ENCODE measurements around the gene TUBB4B.
A peak's percentile ranks its signal among the peaks of the same experiment; 100 is the strongest.
"Not testable (repeated sequence)": the region's sequence is repeated elsewhere in the genome, so short reads cannot be mapped to it uniquely, and the experiment has no call there.

Gene TUBB4B

GRCh38 chr9:137243266-137243625, 2.2 kb downstream of the TUBB4B start:
- H3K9ac ChIP-seq (ENCODE audit: low read depth, low read length); H3K9me3 ChIP-seq (replicated peaks; ENCODE audit: low read length); H3K27me3 ChIP-seq (ENCODE audit: control insufficient read depth, insufficient read depth, low read length): not testable (repeated sequence)
- peak overlapping the region; percentile 96 for H3K4me3 ChIP-seq (ENCODE audit: low read length)
- H3K4me1 ChIP-seq (ENCODE audit: control insufficient read depth, insufficient read depth, low read length) = peaks cover 25% of the 10 kb centered on the region
- peaks cover 26% of the 10 kb centered on the region for H3K36me3 ChIP-seq (ENCODE audit: insufficient read depth, low read length)
- H3K4me2 ChIP-seq (ENCODE audit: low read length) = peak overlapping the region; percentile 100

GRCh38 chr9:137243626-137244485, 2.8 kb downstream of the TUBB4B start:
- Histone ChIP-seq H3K27me3 (ENCODE audit: control insufficient read depth, insufficient read depth, low read length) (no peaks in the 10 kb centered on the region), H3K9me3 (replicated peaks; ENCODE audit: low read length) (no peaks in the 10 kb centered on the region), H3K4me3 (ENCODE audit: low read length) (no peak overlapping the region), H3K4me2 (ENCODE audit: low read length) (peak overlapping the region; percentile 100), H3K4me1 (ENCODE audit: control insufficient read depth, insufficient read depth, low read length) (peaks cover 21% of the 10 kb centered on the region), H3K36me3 (ENCODE audit: insufficient read depth, low read length) (peaks cover 26% of the 10 kb centered on the region), H3K9ac (ENCODE audit: low read depth, low read length) (no peak overlapping the region)

- Histone ChIP-seq H3K4me1 (ENCODE audit: control insufficient read depth, insufficient read depth, low read length) (peaks cover 12% of the 10 kb centered on the region), H3K9ac (ENCODE audit: low read depth, low read length) (no peak overlapping the region)
Observed at GRCh38 chr9:137244486-137245449, 3.7 kb downstream of the TUBB4B start.

GRCh38 chr9:137245450-137246421, 4.6 kb downstream of the TUBB4B start:
- H3K36me3 ChIP-seq (ENCODE audit: insufficient read depth, low read length) = peaks cover 26% of the 10 kb centered on the region
- no peaks in the 10 kb centered on the region for H3K27me3 ChIP-seq (ENCODE audit: control insufficient read depth, insufficient read depth, low read length)
- no peaks in the 10 kb centered on the region for H3K9me3 ChIP-seq (replicated peaks; ENCODE audit: low read length)
- no peak overlapping the region for H3K9ac ChIP-seq (ENCODE audit: low read depth, low read length)
- peaks cover 11% of the 10 kb centered on the region for H3K4me1 ChIP-seq (ENCODE audit: control insufficient read depth, insufficient read depth, low read length)
- no peak overlapping the region for H3K4me3 ChIP-seq (ENCODE audit: low read length)
- no peak overlapping the region for H3K4me2 ChIP-seq (ENCODE audit: low read length)

More at GRCh38 chr9:137244486-137245449, 3.7 kb downstream of the TUBB4B start:
- peak overlapping the region; percentile 1 for H3K4me2 ChIP-seq (ENCODE audit: low read length)
- no peaks in the 10 kb centered on the region for H3K9me3 ChIP-seq (replicated peaks; ENCODE audit: low read length)
- H3K27me3 ChIP-seq (ENCODE audit: control insufficient read depth, insufficient read depth, low read length) = no peaks in the 10 kb centered on the region
- H3K36me3 ChIP-seq (ENCODE audit: insufficient read depth, low read length) = peaks cover 26% of the 10 kb centered on the region
- no peak overlapping the region for H3K4me3 ChIP-seq (ENCODE audit: low read length)

GRCh38 chr9:137247135-137247915, 6.2 kb downstream of the TUBB4B start:
- Histone ChIP-seq H3K4me1 (ENCODE audit: control insufficient read depth, insufficient read depth, low read length) (peaks cover 8% of the 10 kb centered on the region), H3K27me3 (ENCODE audit: control insufficient read depth, insufficient read depth, low read length) (no peaks in the 10 kb centered on the region), H3K4me3 (ENCODE audit: low read length) (no peak overlapping the region), H3K36me3 (ENCODE audit: insufficient read depth, low read length) (peaks cover 18% of the 10 kb centered on the region), H3K9me3 (replicated peaks; ENCODE audit: low read length) (no peaks in the 10 kb centered on the region), H3K4me2 (ENCODE audit: low read length) (no peak overlapping the region), H3K9ac (ENCODE audit: low read depth, low read length) (no peak overlapping the region)

- Histone ChIP-seq H3K4me1 (ENCODE audit: control insufficient read depth, insufficient read depth, low read length) (peaks cover 3% of the 10 kb centered on the region), H3K4me2 (ENCODE audit: low read length) (no peak overlapping the region), H3K9ac (ENCODE audit: low read depth, low read length) (no peak overlapping the region), H3K36me3 (ENCODE audit: insufficient read depth, low read length) (peaks cover 13% of the 10 kb centered on the region), H3K27me3 (ENCODE audit: control insufficient read depth, insufficient read depth, low read length) (no peaks in the 10 kb centered on the region), H3K4me3 (ENCODE audit: low read length) (no peak overlapping the region), H3K9me3 (replicated peaks; ENCODE audit: low read length) (no peaks in the 10 kb centered on the region)
Observed at GRCh38 chr9:137247916-137248175, 6.8 kb downstream of the TUBB4B start.

GRCh38 chr9:137250329-137251193, 9.5 kb downstream of the TUBB4B start:
- no peaks in the 10 kb centered on the region for H3K36me3 ChIP-seq (ENCODE audit: insufficient read depth, low read length)
- no peak overlapping the region for H3K4me2 ChIP-seq (ENCODE audit: low read length)
- H3K9me3 ChIP-seq (replicated peaks; ENCODE audit: low read length) = no peaks in the 10 kb centered on the region
- no peak overlapping the region for H3K9ac ChIP-seq (ENCODE audit: low read depth, low read length)
- H3K27me3 ChIP-seq (ENCODE audit: control insufficient read depth, insufficient read depth, low read length) = no peaks in the 10 kb centered on the region
- peaks cover 8% of the 10 kb centered on the region for H3K4me1 ChIP-seq (ENCODE audit: control insufficient read depth, insufficient read depth, low read length)
- H3K4me3 ChIP-seq (ENCODE audit: low read length) = no peak overlapping the region

GRCh38 chr9:137251194-137251461, 10.0 kb downstream of the TUBB4B start, which contains the start of gene STPG3:
STPG3 (plus strand) TSS chr9:137251286; CDS start chr9:137251287, 1 bp downstream.
- H3K4me1 ChIP-seq (ENCODE audit: control insufficient read depth, insufficient read depth, low read length) = peaks cover 10% of the 10 kb centered on the region
- H3K4me2 ChIP-seq (ENCODE audit: low read length) = no peak within 1 kb of the TSS
- H3K4me3 ChIP-seq (ENCODE audit: low read length) = no peak within 1 kb of the TSS
- H3K27me3 ChIP-seq (ENCODE audit: control insufficient read depth, insufficient read depth, low read length) = no peaks in the 10 kb centered on the region
- no peaks in the 10 kb centered on the region for H3K9me3 ChIP-seq (replicated peaks; ENCODE audit: low read length)
- no peak within 1 kb of the TSS for H3K9ac ChIP-seq (ENCODE audit: low read depth, low read length)
- no peaks in the 10 kb centered on the region for H3K36me3 ChIP-seq (ENCODE audit: insufficient read depth, low read length)

- peaks cover 4% of the 10 kb centered on the region for H3K36me3 ChIP-seq (ENCODE audit: insufficient read depth, low read length)
- no peak overlapping the region for H3K9ac ChIP-seq (ENCODE audit: low read depth, low read length)
- peaks cover 15% of the 10 kb centered on the region for H3K4me1 ChIP-seq (ENCODE audit: control insufficient read depth, insufficient read depth, low read length)
Observed at GRCh38 chr9:137251490-137252268, 10.6 kb downstream of the TUBB4B start.

More at GRCh38 chr9:137251490-137252268, 10.6 kb downstream of the TUBB4B start:
- no peaks in the 10 kb centered on the region for H3K9me3 ChIP-seq (replicated peaks; ENCODE audit: low read length)
- no peak overlapping the region for H3K4me3 ChIP-seq (ENCODE audit: low read length)
- H3K27me3 ChIP-seq (ENCODE audit: control insufficient read depth, insufficient read depth, low read length) = no peaks in the 10 kb centered on the region
- H3K4me2 ChIP-seq (ENCODE audit: low read length) = no peak overlapping the region
